HT1080 (cell line): ENCODE measurements around the gene SLC24A3. TPM values are rescaled to one million over a fixed set of nuclear protein-coding genes. Genes with fewer than 3 reads are reported as not detected.

Experiments used
- DNase-seq: peaks from one replicate; pipeline ENCODE4 v3.0.0-alpha.2; 2015; ENCODE audit warnings: low read depth
- total RNA-seq: library from RNA; depleted of rRNA; stranded (reverse); fragments of >200 nt; shearing (Covaris generic); gene quantifications from 2 replicates; pipeline ENCODE4 v1.2.3, GENCODE V29; 2014

The SLC24A3 gene
- total RNA-seq, 1 experiment from 2014 or later, result not detected

DNA sequence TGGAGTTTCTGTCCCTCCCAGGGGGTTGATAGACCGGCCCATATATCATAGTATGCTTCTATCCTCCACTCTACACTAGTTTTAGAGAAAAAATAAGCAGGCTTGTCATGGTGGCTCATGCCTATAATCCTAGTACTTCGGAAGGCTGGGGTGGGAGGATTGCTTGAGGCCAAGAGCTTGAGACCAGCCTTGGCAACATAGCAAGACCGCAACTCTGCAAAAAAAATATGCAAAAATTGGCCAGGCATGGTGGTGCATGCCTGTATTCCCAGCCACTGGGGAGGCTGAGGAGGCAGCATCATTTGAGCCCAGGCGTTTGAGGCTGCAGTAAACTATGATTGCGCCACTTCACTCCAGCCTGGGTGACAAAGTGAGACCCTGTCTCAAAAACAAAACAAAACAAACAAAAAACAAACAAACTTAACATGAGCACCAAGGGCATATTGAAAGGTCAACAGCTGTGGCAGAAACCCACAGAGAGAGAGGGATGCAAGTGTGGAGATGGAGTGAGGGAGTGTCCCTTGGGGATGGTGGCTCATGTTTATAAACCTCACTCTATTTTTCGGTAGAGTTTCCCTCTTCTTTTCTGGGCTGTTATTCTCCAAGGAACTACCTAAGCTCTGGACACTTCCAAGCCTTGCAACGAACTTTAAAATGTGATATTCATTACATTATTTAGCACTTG is 24.1 kb downstream of the SLC24A3 start:
- no peak for DNase-seq

DNA sequence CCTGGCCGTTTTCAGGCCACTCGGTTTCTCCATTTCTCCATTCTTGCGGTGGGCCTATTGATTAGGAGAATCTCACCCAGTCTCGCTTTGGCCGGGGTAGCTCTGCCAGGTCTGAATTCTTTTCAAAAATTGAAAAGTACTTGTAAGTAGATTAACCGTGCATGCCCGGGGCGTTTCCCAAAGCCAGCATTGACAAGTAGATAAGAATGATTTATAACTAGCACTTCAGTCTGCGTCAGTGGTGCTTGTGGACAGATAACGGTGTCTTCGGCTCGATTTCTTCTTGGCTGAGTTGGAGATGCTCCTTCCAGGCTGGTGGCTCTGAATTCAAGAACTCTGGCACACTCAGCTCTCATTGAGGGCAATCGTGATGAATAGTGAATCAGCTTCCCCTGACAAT is 29.0 kb downstream of the SLC24A3 start:
- DNase-seq, result peak; percentile 4

DNA sequence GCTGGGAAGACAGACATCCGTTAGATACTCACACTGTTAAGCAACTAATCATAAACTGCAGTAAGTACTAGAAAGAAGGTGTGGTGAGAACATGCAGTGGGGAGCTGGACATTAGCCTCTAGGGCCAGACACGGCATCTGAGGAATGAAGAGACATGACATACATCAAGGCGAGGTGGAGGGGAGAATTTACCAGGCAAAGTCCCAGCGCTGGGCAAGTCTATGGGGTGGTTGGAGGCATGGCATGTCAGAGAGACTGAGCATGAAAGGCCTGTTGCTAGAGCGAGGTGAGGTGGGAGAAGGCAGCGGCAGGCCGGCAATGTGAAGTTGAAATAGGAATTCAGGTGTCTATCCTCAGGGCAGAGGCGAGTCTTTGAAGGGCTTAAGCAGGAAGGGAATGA is 31.8 kb downstream of the SLC24A3 start:
- DNase-seq, result no peak

DNA sequence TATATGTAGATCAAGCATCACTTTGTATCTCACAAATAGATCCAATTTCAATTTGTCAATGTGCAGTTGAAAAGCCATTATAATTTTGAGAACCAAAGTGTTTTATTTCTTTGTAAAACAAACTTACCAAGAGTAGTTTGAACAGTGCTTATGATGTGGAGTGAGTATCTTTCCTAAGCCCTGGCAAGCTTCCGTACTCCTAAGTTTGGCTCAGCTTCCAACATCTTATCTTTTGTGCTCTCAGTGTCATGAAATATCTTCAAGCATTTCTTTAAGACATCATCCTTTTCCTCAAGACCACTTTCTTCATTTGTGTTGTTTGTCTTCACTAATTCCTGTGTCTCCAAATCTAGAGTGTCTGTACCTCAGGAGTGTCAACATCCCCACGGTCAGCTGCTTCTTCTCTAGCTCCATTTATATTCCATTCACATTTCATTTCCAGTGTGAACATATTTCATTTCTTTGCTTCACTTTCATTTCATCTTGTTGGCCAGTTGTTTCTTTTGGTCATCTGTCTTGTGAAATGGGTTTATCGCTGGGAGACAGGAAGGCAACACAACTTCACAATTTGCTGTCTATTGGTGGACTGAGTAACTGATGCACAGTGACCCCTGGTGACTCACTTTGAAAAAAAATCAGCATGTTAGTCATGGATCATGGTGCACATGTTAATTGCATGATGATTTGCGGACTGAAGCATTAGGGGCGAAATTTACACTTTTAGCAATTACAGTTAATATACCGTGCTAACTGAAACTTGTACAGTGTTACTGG is 36.9 kb downstream of the SLC24A3 start:
- DNase-seq, result peak; percentile 48

DNA sequence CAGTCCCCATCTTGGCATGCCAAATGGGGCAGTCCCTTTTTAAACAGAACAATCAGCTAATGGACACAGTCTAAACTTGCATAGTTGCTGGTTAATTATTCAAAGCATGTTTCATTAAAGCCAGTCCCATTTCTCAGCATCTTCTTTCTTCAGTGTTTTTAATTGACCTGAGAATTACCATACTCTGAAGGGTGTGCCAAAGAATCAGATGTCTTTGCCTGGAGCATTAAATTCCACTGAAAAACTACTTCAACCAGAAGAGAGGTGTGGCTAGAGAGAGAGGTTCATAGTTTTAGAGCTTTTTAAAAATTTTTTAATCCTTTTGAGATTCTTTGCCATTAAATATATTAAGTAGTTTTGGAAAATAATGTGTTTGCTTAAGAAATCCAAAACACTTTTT is 37.9 kb downstream of the SLC24A3 start:
- no peak for DNase-seq

DNA sequence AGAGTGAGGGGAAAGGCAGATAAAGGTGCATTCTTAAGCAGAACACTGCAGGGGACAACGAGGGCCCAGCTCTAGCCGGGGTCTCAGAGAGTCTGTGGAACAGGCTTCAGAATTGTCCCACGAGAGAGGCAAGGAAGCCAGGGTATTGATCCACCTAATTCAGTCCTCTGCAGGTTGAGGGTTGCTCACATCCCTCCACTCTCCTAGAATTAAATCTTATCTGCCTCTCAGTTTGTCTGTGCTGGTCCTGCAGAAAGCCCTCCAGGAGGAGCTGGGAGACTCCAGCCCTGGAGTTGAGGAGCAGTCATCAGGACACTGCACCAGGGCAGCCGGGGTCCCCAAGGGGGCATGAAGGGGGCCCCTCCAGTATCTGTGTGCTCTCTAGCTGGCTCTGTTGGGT is 39.1 kb downstream of the SLC24A3 start:
- DNase-seq, result no peak

DNA sequence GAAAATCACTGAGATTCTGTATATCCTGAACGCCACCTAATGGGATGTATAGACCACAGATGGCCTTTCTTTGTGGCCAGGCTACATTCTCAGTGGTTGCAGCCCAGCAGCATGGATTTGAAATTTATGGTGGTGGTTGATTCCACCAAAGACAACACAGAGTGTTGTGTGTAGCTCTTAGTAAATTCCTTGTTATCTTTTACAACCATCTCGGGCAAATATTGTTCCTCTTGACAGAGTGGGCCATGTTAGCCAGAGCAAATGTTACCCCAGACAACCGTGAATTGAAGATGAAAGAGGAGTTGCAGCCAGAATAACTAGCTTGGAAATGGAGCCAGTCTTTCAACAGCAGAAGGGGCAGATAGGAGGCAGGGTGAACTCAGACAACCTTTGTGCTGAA is 39.5 kb downstream of the SLC24A3 start:
- DNase-seq, result no peak

DNA sequence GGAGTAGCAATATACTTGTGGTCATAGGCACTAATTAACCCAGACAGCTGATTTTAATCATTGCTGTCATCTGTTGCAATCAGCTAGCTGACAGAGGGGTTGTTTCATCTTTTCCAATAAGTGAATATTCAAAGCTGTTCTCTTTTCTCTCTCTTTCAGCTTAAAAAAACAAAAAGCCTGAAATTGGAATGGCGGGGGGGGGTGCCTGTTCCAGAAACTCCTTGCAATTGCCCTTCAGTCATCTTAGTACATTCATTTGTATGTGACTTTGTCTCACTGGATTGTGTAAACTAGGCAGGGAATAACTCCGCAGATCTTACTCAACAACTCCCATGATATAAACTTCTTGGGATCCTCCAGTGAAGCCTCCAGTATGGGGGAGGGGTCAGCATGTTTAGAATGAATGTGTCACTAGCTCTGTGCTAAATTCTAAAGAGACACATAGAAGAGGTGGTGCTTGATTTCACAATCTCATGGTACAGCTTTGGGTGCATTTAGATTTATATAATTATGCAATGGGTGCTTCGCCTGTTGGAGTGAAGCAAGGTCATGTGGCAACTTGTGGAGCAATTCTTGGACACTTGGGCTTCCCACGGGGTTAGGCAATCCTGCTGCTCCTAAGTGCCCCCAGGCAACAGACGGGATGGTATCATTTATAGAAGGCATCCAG is 40.1 kb downstream of the SLC24A3 start:
- DNase-seq, result no peak

DNA sequence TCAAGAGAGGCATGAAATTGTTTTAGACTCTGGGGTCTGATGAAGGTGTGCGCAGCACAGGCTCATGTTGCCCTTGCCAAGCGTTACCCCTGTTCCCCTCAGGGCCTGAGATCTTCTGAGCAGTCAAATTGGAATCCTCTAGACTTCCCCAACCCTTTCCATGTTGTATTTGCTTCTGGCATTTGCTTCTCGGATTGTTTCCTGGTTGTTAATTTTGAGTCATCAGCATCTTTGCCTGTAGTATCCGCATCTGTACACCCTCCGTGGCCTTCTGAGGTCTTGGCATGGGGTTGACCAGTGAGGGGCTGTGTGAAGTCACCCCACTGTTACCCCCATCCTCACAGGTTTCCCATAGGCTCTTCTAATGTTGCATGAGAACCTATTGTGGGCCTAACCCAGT is 40.9 kb downstream of the SLC24A3 start:
- DNase-seq, result no peak

DNA sequence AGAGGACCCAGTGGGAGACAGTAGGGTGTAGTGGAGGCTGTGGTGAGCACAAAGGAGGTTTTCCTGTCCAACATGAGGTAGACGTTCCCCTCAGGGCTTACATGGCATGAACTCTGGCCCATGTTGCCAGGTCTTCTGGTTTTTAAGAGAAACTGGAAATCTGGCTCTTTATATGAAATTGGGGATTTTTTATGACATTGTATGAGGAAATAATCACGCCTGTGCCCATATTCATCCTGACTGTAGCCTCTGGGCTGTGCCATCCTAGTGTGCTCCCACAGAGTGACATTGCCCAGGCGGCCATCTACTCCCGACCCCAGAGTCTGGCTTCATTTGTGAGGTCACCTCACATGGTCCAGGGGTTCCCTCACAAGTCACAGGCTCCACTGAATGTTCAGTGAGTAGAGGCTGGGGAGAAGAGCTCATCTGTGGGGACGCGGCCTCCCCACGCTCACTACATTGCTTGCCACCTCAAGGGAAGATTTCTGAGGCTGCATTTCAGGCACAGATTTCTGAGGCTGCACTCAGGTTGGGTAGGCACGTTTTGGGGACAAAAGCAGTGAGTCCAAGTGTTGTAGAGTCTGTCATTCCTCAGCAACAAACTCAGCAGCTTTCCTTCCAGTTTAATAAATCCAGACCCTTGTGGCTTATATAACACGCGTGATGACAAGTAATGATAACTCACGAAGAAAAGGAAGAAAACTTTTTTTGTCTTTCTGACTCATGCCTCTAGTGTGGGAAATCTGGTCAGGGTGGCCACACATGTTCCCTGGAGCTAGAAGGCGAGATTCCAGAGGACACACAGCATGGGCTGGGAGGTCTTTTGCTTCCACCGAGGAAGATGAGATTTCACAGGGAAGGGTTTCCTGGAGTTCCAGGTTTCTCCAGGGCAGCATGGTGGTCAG is 41.7 kb downstream of the SLC24A3 start:
- no peak for DNase-seq

DNA sequence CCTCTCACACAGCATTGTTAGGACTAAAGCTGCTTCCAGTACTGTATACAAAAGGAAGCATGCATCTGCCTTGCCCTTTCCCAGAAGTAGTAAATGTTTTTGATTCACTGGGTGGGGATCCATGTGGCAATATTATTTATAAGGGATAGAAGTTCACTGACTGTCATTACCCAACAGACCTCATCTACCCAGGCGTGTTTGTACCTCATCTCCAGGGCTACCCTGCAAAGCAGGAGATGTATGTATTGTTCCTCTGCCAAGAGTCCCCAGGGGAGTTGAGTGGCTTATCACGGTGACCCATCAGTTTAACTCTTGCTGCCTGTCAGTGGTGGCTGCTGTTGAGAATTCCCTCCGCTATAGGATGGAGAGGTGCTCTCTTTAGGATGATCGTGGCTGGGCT is 42.5 kb downstream of the SLC24A3 start:
- DNase-seq, result no peak

DNA sequence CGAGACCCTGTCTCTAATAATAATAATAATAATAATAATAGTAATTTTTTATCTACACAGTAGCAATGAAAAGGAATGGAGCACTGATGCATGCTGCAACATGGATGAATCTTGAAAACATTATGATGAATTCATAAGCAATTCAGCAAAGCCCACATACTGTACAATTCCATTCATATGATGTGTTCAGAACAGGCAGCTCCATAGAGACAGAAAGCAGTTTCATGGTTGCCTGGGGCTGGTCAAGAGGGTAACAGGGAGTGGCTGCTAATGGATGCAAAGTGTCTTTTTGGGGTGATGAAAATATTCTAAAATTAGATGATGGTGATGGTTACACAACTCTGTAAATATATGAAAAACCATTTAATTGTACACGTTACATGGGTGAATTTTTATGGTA is 43.6 kb downstream of the SLC24A3 start:
- no peak for DNase-seq

DNA sequence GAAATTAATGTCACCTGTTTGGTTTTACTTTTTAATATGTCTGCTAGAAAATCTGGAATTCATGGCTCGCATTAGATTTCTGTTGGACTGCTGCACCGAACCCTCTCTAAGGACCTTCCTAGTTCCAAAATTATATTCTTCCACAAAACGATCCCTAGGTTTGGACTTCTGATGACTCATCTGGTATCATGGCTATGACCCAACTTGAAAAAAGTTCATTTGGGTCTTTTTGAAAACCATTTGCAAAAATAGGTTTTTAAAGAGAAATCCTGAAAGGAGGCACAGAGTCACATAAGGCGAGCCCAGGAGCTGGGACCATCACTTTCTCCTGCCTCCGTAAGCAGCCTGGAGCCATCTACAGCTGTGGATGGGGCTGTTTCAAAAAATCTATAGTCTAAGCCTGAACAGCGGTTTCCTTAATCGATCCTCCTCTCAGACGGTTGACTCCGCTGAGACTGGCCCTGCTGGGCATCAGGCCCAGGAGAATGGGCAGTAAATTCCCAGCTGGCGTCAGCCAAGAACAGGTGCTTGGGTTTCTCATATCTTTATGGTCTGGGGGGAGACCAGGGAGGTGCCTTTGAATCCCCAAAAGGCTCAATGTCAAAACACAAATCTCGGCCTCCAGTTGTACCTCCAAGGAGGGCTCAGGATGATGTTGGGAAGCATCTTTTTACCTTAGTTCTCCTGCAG is 44.6 kb downstream of the SLC24A3 start:
- no peak for DNase-seq

DNA sequence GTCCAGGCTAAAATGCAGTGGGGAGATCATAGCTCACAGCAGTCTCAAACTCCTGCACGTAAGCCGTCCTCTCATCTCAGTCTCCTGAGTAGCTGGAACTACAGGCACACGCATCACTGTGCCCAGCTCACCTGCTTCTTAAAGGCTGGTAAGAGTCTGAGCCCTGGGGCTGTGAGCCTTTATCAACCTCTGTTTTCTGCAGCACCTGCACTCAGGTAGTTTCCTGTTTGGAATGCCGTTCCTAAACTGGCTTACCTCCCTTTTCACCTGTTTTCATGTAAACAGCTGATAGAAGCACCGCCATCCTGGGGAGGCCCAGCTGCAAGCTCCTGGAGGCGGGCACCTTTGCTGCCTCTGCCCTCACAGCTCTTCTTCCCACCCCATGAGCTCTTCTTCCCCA is 45.4 kb downstream of the SLC24A3 start:
- DNase-seq, result no peak

DNA sequence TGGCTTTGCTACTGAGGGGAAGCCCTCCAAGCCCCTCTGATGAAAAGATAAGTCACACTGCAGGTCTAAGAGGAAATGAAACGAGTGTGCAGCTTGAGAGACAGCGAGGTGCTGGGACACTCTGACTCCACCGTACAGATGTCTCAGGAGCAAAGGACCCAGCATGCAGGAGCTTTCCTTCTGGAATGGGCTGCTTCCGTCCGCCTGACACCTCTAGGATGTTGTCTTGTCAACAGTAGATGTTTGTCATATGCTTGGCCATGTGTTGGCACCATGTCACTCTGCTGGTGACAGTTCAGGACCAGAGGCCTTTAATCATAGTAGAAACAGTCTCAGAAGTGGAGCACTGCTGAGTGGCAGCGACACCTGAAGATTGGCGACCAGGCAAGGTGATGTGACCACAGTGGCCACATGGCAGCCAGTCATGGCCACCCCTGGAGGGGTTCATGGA is 46.7 kb downstream of the SLC24A3 start:
- DNase-seq, result no peak

DNA sequence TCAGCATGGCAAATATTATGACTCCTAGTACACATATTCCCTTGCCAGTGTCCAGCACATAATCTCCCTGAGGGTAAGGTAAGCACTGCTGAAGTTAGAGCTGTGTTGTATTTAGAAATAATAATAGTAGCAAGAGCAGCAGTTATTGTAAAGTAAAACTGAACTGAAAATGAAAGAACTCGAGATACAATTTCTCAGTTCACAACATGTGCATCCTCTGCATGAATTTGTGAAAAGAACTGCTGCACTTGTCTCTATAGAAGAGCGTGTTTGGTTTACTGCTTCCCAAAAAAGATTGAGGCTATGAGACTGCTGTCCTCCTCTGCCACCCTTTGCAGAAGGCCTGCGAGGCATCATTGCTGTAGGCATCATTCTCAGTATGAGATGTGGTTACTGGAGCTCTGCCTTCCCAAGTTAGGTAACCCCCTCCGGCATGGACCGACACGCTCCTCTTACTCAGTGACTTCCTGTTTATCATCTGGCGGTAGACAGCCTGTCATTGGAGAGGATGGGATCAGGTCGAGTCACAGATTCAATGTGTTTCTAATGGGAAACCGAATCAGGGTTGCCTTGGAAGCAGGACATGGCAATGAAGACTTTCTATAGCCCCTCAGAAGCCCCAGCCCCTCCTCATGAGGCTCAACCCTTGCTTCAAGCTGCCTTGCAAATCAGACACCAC is 48.1 kb downstream of the SLC24A3 start:
- DNase-seq, result peak; percentile 72

DNA sequence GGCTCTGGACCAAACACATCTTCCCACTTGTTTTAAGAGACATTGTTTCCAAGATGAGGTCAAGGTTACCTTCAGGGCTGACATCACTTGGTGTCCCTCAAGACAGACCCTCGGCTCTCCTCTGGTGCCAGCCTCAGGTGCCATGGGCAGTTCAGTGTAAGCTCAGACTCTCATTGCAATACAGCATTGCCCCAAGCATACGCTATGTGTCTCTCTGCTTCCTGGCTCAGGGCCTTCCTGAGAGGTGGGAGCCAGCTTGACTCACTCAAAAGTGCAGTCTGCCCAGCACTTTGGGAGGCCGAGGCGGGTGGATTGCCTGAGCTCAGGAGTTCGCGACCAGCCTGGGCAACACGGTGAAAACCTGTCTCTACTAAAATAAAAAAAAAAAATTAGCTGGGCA is 51.7 kb downstream of the SLC24A3 start:
- DNase-seq, result no peak

DNA sequence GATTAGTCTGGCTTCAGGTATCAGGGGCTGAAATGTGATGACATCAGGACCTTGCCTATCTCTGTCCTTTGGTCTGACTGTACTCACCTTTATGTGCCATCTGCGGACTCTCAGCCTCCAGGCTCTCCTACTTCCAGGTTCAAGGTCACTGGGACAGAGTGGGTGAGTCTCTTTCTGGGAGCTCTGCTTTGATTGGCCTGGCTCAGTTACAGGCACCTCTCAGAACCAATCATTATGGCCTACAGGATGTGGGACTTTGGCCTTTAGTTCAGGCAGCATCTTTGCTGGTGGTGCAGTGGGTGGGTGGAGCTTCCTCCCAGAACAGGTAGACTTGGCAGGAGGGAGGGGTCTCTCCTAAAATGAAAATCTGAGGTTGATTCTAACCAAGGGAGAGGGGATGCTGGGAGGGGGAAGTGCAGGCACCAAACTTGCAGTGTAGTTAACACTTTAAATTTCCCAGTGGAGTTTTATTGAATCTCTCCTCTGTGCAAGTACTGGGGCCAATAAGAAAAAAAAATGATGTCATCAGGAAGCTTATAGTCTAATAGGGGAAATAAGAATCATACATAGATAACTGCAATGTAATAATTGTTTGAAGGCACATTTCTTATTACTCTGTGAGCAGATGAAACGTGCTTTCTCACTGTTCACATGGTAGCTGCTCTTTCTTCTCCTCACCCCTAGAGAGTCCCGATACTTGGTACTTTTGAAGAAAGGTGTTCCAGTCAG is 53.4 kb downstream of the SLC24A3 start:
- no peak for DNase-seq

DNA sequence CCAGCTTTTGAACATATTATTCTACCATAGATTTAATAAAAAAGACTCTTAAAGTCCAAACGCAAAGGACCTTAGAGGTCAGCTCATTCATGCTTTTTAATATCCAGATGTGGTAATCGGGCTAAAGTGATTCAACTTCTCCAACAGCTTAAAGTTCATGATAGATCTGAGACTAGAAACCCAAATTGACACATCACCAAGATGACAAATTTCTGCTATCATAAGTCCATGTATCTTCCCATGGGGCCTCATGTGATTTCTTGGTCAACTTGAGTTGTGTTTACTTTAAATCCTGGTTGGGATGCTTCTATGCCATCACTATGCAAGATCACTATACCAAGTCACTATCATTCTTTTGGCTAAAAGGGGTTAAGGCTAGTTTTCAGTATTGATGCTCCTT is 56.0 kb downstream of the SLC24A3 start:
- no peak for DNase-seq
